HG03139 (cell line): ENCODE measurements around the gene PLXNA4.

ENCODE experiments used
- ATAC-seq: cut with Tn5 transposase; IDR thresholded peaks from one replicate; pipeline ENCODE4 v1.9.1; 2021; ENCODE audit not compliant: unreplicated experiment

PLXNA4 gene

DNA sequence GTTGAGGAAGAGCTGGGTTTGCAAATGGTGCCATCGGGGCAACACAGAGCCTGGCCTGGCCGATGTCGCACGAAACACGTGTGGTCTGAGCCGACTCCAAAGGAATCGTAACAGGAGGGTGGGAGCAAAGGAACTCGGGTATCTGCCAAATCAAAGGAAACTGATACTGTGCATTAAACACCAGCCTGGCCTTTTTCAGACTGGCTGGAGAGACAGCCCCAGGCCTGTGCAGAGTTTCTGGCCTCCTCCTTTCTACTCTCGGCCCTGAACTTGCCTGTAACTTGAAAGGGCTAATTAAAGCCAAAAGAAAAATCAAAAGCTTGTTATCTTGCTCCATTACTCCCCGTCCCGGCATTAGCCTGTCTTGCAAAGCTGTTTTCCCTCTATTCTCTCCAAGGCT lies 71.4 kb downstream of the PLXNA4 start:
- ATAC-seq: no peak

DNA sequence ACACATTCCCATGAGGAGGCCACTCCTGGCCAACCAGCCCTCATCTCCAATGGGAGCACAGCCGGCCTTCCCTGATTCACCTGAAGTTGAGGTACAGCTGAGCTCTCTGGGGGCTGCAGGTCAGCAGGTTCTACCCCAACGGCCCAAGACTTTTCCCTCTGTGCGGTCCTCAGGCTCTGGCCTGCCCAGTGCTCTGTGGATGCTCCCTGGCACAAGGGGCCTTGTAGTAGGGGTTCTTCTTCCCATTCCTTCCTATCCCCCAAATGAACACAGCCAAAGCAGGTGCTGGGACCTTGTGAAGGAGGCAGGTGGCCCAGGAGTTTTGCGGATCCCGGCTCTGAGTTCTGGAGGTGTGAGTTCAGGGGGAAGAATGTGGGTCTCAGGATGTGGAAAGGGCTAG lies 72.2 kb downstream of the PLXNA4 start:
- ATAC-seq: no peak

DNA sequence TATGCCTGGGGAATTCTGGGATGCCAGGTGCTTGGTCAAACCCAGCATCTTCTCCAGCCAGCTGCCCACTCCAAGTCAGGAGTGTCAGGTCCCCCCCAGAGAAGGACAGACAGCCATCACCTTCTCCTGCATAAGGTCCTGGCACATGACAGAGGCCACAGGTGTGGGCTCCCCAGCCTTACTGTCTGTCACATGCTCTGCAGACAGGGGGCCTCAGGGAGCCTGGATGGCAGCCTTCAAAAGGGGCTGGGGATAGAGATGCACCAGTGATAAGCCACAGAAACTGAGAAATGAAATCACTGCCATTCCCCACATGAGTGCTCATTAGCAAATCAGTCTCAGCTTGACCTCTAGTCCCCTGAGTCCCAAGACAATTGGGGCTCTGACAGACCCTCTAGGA lies 72.9 kb downstream of the PLXNA4 start:
- ATAC-seq: no peak

GRCh38 chr7:132501956-132502355 lies 74.3 kb downstream of the PLXNA4 start:
- no peak for ATAC-seq

- ATAC-seq: no peak
Measured at GRCh38 chr7:132500727-132501440, 75.4 kb downstream of the PLXNA4 start.

GRCh38 chr7:132499487-132499886 lies 76.8 kb downstream of the PLXNA4 start:
- no peak for ATAC-seq

GRCh38 chr7:132499065-132499464 lies 77.2 kb downstream of the PLXNA4 start:
- ATAC-seq: no peak

GRCh38 chr7:132498319-132498718 lies 78.0 kb downstream of the PLXNA4 start:
- ATAC-seq: no peak

DNA sequence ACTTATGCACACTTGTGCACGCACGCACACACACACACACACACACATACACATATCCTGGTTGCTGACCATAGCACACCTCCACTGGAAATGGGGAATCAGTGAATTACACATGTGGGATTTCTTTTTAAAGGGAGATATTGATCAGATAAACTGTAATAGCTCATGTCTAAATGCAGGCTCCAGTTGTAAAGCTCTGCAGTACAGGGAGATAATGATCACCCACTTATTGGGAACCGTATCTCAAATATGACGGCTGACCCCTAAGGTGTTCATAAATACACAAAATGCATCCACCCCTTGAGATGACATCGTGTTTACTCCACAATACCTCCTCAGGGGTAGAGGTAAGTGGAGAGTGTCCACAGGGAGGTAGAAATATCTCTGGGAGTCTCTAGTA lies 79.2 kb downstream of the PLXNA4 start:
- ATAC-seq: no peak

DNA sequence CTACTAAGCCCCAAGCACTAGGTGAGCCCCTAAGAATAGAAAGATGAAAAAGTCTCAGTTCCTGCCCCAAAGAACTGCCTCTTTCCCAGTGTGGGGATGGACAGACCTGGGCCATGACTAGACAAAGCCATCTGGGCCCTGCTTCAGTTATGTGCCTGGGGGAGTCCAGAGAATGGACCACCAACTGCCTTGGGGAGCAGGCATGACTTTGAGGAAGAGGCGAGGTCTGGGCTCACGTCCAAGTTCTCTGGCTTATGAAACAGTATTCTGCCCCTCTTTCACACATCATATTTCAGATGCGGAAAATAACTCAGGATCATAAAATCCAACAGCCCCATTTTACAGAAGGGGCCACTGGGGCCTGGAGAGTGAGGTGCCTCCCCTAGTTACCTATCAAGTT lies 80.3 kb downstream of the PLXNA4 start:
- ATAC-seq: no peak

DNA sequence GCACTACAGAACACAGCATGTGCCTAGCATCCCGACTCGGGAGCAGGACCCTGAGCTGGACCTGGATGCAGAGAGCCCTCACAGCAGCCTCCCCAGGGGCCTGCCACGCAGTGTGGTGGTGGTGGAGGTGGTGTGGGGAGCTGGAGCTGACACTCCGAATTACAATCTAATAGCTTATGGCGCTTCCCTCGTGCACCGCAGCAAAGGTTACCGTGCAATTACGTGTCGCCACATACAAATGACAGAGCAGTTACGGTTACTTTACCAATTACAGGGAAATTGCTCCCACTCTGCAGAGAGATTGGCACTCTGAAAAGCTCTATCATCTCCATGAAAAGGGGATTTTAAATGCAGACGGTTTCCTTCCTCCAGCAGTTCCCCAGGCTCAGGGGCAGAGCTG lies 81.8 kb downstream of the PLXNA4 start:
- ATAC-seq: no peak

DNA sequence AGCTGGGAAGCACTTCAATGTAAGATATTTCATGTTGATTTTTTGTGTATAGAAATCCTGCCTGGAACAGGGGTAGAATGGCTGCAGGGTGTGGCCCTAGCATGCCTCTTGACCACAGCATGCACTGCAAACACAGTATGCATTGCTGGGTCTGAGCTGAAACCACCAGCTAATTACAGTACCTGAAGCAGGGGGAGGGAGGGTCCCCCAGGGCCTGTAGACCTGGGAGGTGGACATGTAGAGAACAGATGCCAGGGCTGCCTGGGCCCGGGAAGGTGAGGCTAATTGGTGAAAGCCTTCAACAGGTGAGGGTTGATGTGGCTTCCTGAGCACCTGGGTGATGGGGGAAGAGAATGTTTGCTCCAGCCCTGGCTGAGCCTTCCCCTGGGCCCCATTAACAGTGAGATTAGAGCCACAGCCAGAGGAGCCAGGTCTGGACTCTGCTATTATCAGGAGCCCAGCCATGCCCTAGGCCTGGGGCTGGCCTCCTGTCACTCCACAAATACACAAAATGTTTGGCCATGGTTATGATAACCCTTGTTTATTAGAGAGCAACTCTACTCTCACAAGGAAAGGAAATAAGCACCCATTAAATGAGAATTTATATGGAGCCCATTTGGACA lies 83.3 kb downstream of the PLXNA4 start:
- ATAC-seq: no peak

- no peak for ATAC-seq
Measured at GRCh38 chr7:132491391-132491945, 84.8 kb downstream of the PLXNA4 start.

DNA sequence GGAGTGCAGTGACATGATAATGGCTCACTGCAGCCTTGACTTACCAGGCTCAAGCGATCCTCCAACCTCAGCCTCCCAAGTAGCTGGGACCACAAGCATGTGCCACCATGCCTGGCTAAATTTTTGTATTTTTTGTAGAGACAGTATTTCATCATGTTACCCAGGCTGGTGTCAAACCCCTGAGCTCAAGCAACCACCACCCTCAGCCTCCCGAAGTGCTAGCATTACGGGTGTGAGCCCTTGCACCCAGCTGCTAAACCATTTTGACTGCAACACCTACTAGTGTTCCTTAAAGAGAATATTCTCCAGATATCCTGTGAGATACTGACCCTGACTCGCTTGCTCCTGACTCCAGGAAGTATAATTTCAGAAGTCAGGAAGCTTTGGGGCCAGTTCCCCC lies 85.8 kb downstream of the PLXNA4 start:
- ATAC-seq: no peak

GRCh38 chr7:132489776-132490237 lies 86.5 kb downstream of the PLXNA4 start:
- ATAC-seq: no peak

GRCh38 chr7:132488634-132489302 lies 87.5 kb downstream of the PLXNA4 start:
- ATAC-seq: no peak

- ATAC-seq: no peak
Measured at GRCh38 chr7:132486274-132486610, 90.0 kb downstream of the PLXNA4 start.

- ATAC-seq: no peak
Measured at GRCh38 chr7:132485600-132486273, 90.5 kb downstream of the PLXNA4 start.

GRCh38 chr7:132485136-132485535 lies 91.1 kb downstream of the PLXNA4 start:
- ATAC-seq: no peak

DNA sequence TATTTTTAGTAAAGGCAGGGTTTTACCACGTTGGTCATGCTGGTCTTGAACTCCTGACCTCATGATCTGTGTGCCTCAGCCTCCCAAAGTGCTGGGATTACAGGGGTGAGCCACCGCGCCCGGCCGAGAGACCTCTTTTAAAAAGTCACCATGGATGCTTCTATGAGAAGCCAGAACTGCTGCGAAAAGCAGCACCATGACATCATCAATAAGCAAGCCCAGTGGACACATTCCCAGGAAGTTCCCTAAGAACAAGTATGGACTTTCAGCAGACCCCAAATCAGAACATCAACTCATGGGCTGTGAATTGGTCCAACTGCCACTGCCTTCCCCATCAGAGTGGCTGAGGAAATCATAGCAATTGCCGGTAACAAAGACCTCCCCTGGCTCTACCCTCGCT lies 93.4 kb downstream of the PLXNA4 start:
- no peak for ATAC-seq

- ATAC-seq: no peak
Measured at GRCh38 chr7:132480534-132480933, 95.7 kb downstream of the PLXNA4 start.
